Mucosa of stomach (tissue), 1 donor: Measurements from ENCODE around the gene CD99L2.

Experiments
- H3K27me3 ChIP-seq: one replicate; pipeline ENCODE4 v1.7.0; 2013; ENCODE audit warnings: mild to moderate bottlenecking, low read length; ENCODE audit not compliant: control insufficient read depth, insufficient read depth
- H3K36me3 ChIP-seq: one replicate; pipeline ENCODE4 v1.7.0; 2013; ENCODE audit warnings: low read length; ENCODE audit not compliant: control insufficient read depth, insufficient read depth
- H3K4me1 ChIP-seq: one replicate; pipeline ENCODE4 v1.7.0; 2013; ENCODE audit warnings: mild to moderate bottlenecking, low read length; ENCODE audit not compliant: control insufficient read depth, insufficient read depth
- H3K4me3 ChIP-seq: one replicate; pipeline ENCODE4 v1.7.0; 2013; ENCODE audit warnings: low read length
- H3K9ac ChIP-seq: one replicate; pipeline ENCODE4 v1.7.0; 2013; ENCODE audit warnings: mild to moderate bottlenecking, low read length, moderate library complexity
- H3K9me3 ChIP-seq: one replicate; pipeline ENCODE4 v1.7.0; 2013; ENCODE audit warnings: mild to moderate bottlenecking, low read length, moderate library complexity; ENCODE audit not compliant: control insufficient read depth
- donor health status: Pancreatic carcinoma.

Gene CD99L2

GRCh38 chrX:150765237-150765636 is 133.2 kb downstream of the CD99L2 start:
- no peak overlapping the region for H3K9ac ChIP-seq
- no peaks in the 10 kb centered on the region for H3K36me3 ChIP-seq
- no peak overlapping the region for H3K4me3 ChIP-seq
- no peaks in the 10 kb centered on the region for H3K27me3 ChIP-seq
- peaks cover 8% of the 10 kb centered on the region for H3K4me1 ChIP-seq
- H3K9me3 ChIP-seq = no peaks in the 10 kb centered on the region

GRCh38 chrX:150763810-150764209 is 134.7 kb downstream of the CD99L2 start:
- Histone ChIP-seq H3K4me3 (no peak overlapping the region), H3K27me3 (no peaks in the 10 kb centered on the region), H3K36me3 (no peaks in the 10 kb centered on the region), H3K9me3 (no peaks in the 10 kb centered on the region), H3K9ac (no peak overlapping the region), H3K4me1 (peaks cover 8% of the 10 kb centered on the region)

- peaks cover 8% of the 10 kb centered on the region for H3K4me1 ChIP-seq
- H3K4me3 ChIP-seq = no peak overlapping the region
- H3K9ac ChIP-seq = no peak overlapping the region
- H3K27me3 ChIP-seq = no peaks in the 10 kb centered on the region
- no peaks in the 10 kb centered on the region for H3K9me3 ChIP-seq
- H3K36me3 ChIP-seq = no peaks in the 10 kb centered on the region
Measured at GRCh38 chrX:150763303-150763797, 135.1 kb downstream of the CD99L2 start.

GRCh38 chrX:150762258-150763165 is 136.0 kb downstream of the CD99L2 start:
- H3K36me3 ChIP-seq = no peaks in the 10 kb centered on the region
- H3K27me3 ChIP-seq = no peaks in the 10 kb centered on the region
- H3K9me3 ChIP-seq = no peaks in the 10 kb centered on the region
- no peak overlapping the region for H3K4me3 ChIP-seq
- H3K9ac ChIP-seq = no peak overlapping the region
- H3K4me1 ChIP-seq = peaks cover 7% of the 10 kb centered on the region

GRCh38 chrX:150761819-150762216 is 136.7 kb downstream of the CD99L2 start:
- Histone ChIP-seq H3K4me1 (peaks cover under 1% of the 10 kb centered on the region), H3K27me3 (no peaks in the 10 kb centered on the region), H3K4me3 (no peak overlapping the region), H3K9me3 (no peaks in the 10 kb centered on the region), H3K9ac (no peak overlapping the region), H3K36me3 (no peaks in the 10 kb centered on the region)

GRCh38 chrX:150761176-150761818 is 137.2 kb downstream of the CD99L2 start:
- Histone ChIP-seq H3K36me3 (no peaks in the 10 kb centered on the region), H3K4me3 (no peak overlapping the region), H3K9me3 (no peaks in the 10 kb centered on the region), H3K27me3 (no peaks in the 10 kb centered on the region), H3K4me1 (no peaks in the 10 kb centered on the region), H3K9ac (no peak overlapping the region)

GRCh38 chrX:150759568-150760416 is 138.7 kb downstream of the CD99L2 start:
- H3K4me3 ChIP-seq = no peak overlapping the region
- H3K36me3 ChIP-seq = no peaks in the 10 kb centered on the region
- no peaks in the 10 kb centered on the region for H3K27me3 ChIP-seq
- no peaks in the 10 kb centered on the region for H3K4me1 ChIP-seq
- H3K9ac ChIP-seq = no peak overlapping the region
- no peaks in the 10 kb centered on the region for H3K9me3 ChIP-seq

- H3K4me3 ChIP-seq = no peak overlapping the region
- no peaks in the 10 kb centered on the region for H3K27me3 ChIP-seq
- no peaks in the 10 kb centered on the region for H3K9me3 ChIP-seq
- H3K36me3 ChIP-seq = no peaks in the 10 kb centered on the region
- H3K4me1 ChIP-seq = no peaks in the 10 kb centered on the region
- H3K9ac ChIP-seq = no peak overlapping the region
Measured at GRCh38 chrX:150757371-150757770, 141.1 kb downstream of the CD99L2 start.

GRCh38 chrX:150753968-150754367 is 144.5 kb downstream of the CD99L2 start:
- H3K9ac ChIP-seq = no peak overlapping the region
- no peaks in the 10 kb centered on the region for H3K4me1 ChIP-seq
- no peak overlapping the region for H3K4me3 ChIP-seq
- no peaks in the 10 kb centered on the region for H3K27me3 ChIP-seq
- H3K9me3 ChIP-seq = no peaks in the 10 kb centered on the region
- H3K36me3 ChIP-seq = no peaks in the 10 kb centered on the region

- H3K36me3 ChIP-seq = no peaks in the 10 kb centered on the region
- H3K9ac ChIP-seq = no peak overlapping the region
Measured at GRCh38 chrX:150753357-150753756, 145.1 kb downstream of the CD99L2 start.

GRCh38 chrX:150752124-150752523 is 146.3 kb downstream of the CD99L2 start:
- Histone ChIP-seq H3K9me3 (no peaks in the 10 kb centered on the region), H3K27me3 (no peaks in the 10 kb centered on the region), H3K4me1 (no peaks in the 10 kb centered on the region), H3K4me3 (no peak overlapping the region), H3K9ac (no peak overlapping the region), H3K36me3 (no peaks in the 10 kb centered on the region)

More at GRCh38 chrX:150753357-150753756, 145.1 kb downstream of the CD99L2 start:
- Histone ChIP-seq H3K27me3 (no peaks in the 10 kb centered on the region), H3K9me3 (no peaks in the 10 kb centered on the region), H3K4me1 (no peaks in the 10 kb centered on the region), H3K4me3 (no peak overlapping the region)
